GM12875 (cell line): Measurements from ENCODE around the gene RNASEH1.

ENCODE experiments used
- H3K4me3 ChIP-seq: one replicate; pipeline ENCODE4 v1.5.1; 2011; ENCODE audit warnings: low read depth, low read length, control low read depth
- CTCF ChIP-seq: IDR thresholded peaks from 2 replicates; pipeline ENCODE4 v1.5.1; 2011; ENCODE audit warnings: low read depth, mild to moderate bottlenecking, control low read depth, inconsistent platforms, low read length, moderate library complexity, borderline replicate concordance; ENCODE audit not compliant: insufficient read depth

Gene RNASEH1

GRCh38 chr2:3535467-3535793, 22.7 kb downstream of the RNASEH1 start:
- H3K4me3 ChIP-seq, result no peak overlapping the region
- no peak for TF ChIP-seq CTCF

- H3K4me3 ChIP-seq, result no peak overlapping the region
- TF ChIP-seq CTCF, result no peak
Measured at GRCh38 chr2:3534251-3534814, 23.8 kb downstream of the RNASEH1 start.

- no peak overlapping the region for H3K4me3 ChIP-seq
- TF ChIP-seq CTCF, result no peak
Measured at GRCh38 chr2:3533836-3534235, 24.3 kb downstream of the RNASEH1 start.

- TF ChIP-seq CTCF, result no peak
- H3K4me3 ChIP-seq, result no peak overlapping the region
Measured at GRCh38 chr2:3532941-3533340, 25.2 kb downstream of the RNASEH1 start.

GRCh38 chr2:3529316-3530025, 28.7 kb downstream of the RNASEH1 start:
- no peak for TF ChIP-seq CTCF
- H3K4me3 ChIP-seq, result no peak overlapping the region

GRCh38 chr2:3527886-3528785, 30.0 kb downstream of the RNASEH1 start:
- TF ChIP-seq CTCF, result no peak
- H3K4me3 ChIP-seq, result no peak overlapping the region

GRCh38 chr2:3526871-3527270, 31.3 kb downstream of the RNASEH1 start:
- no peak overlapping the region for H3K4me3 ChIP-seq
- no peak for TF ChIP-seq CTCF
